ENCODE data around the gene HOXD3.

HOXD3 gene

GRCh38 chr2:176149481-176149938 lies 7.6 kb upstream of the HOXD3 start:
- no peak for DNase-seq (ENCODE audit: low read depth)

GRCh38 chr2:176149939-176150583 lies 7.0 kb upstream of the HOXD3 start:
- no peak for DNase-seq (ENCODE audit: low read depth)

- DNase-seq (ENCODE audit: low read depth): no peak
These were observed 6.3 kb upstream of the HOXD3 start for GRCh38 chr2:176150584-176151441.

- DNase-seq (ENCODE audit: low read depth): no peak
These were observed 5.4 kb upstream of the HOXD3 start, which contains the start of gene HOXD4 for GRCh38 chr2:176151442-176152287. TSS of gene HOXD4 (plus strand) at chr2:176151550. CDS start at chr2:176151634, 84 bp downstream.

GRCh38 chr2:176152350-176153181 lies 4.5 kb upstream of the HOXD3 start:
- no peak for DNase-seq (ENCODE audit: low read depth)

GRCh38 chr2:176154576-176155252 lies 2.4 kb upstream of the HOXD3 start:
- DNase-seq (ENCODE audit: low read depth): no peak

- DNase-seq (ENCODE audit: low read depth): no peak
These were observed 1.6 kb upstream of the HOXD3 start for GRCh38 chr2:176155356-176156044.

GRCh38 chr2:176156301-176156806 lies 753 bp upstream of the HOXD3 start:
- DNase-seq (ENCODE audit: low read depth): no peak

- DNase-seq (ENCODE audit: low read depth): no peak
These were observed 535 bp downstream of the HOXD3 start for GRCh38 chr2:176157499-176158185.

- DNase-seq (ENCODE audit: low read depth): no peak
These were observed 1.1 kb downstream of the HOXD3 start for GRCh38 chr2:176158186-176158591.

- DNase-seq (ENCODE audit: low read depth): no peak
These were observed 2.0 kb downstream of the HOXD3 start for GRCh38 chr2:176158855-176159662.

GRCh38 chr2:176159663-176160250 lies 2.6 kb downstream of the HOXD3 start:
- DNase-seq (ENCODE audit: low read depth): no peak

- DNase-seq (ENCODE audit: low read depth): no peak
These were observed 3.3 kb downstream of the HOXD3 start for GRCh38 chr2:176160251-176160985.

GRCh38 chr2:176160986-176161824 lies 4.1 kb downstream of the HOXD3 start:
- no peak for DNase-seq (ENCODE audit: low read depth)

GRCh38 chr2:176161825-176162626 lies 4.9 kb downstream of the HOXD3 start:
- DNase-seq (ENCODE audit: low read depth): no peak

Measured in stromal cell of bone marrow (primary cell).